HEK293T (cell line): ENCODE results near the gene DDX21.

Experiments used
- BHLHE40 ChIP-seq: fragments of 450-650 bp; IDR thresholded peaks from 2 replicates; pipeline ENCODE4 v1.6.1; 2016; ENCODE audit warnings: mild to moderate bottlenecking, moderate library complexity, borderline replicate concordance
- CTBP1 ChIP-seq: fragments of 450-650 bp; IDR thresholded peaks from 2 replicates; pipeline ENCODE4 v1.6.1; 2016; ENCODE audit warnings: borderline replicate concordance
- FOXK2 ChIP-seq: fragments of 450-650 bp; IDR thresholded peaks from 2 replicates; pipeline ENCODE4 v1.6.1; 2016; ENCODE audit warnings: mild to moderate bottlenecking
- FOXM1 ChIP-seq: fragments of 450-650 bp; IDR thresholded peaks from 2 replicates; pipeline ENCODE4 v1.6.1; 2017; ENCODE audit warnings: mild to moderate bottlenecking, borderline replicate concordance
- HDGF ChIP-seq: fragments of 450-650 bp; IDR thresholded peaks from 2 replicates; pipeline ENCODE4 v1.6.1; 2017; ENCODE audit warnings: antibody characterized with exemption, borderline replicate concordance
- L3MBTL2 ChIP-seq: fragments of 450-650 bp; conservative IDR thresholded peaks from 2 replicates; pipeline ENCODE4 v1.6.1; 2016; ENCODE audit warnings: mild to moderate bottlenecking
- LEF1 ChIP-seq: fragments of 450-650 bp; IDR thresholded peaks from 2 replicates; pipeline ENCODE4 v1.6.1; 2017; ENCODE audit warnings: mild to moderate bottlenecking, borderline replicate concordance
- SP1 ChIP-seq: fragments of 450-650 bp; IDR thresholded peaks from 2 replicates; pipeline ENCODE4 v1.6.1; 2017
- TARDBP ChIP-seq: fragments of 450-650 bp; IDR thresholded peaks from 2 replicates; pipeline ENCODE4 v1.6.1; 2016
- ZNF384 ChIP-seq: fragments of 450-650 bp; IDR thresholded peaks from 2 replicates; pipeline ENCODE4 v1.6.1; 2016
- TF ChIP-seq, protein P1 (sequence below): fragments of 450-650 bp; IDR thresholded peaks from 2 replicates; pipeline ENCODE4 v1.6.1; 2016

- TF ChIP-seq L3MBTL2 (no peak), CTBP1 (no peak), SP1 (no peak), FOXK2 (no peak), HDGF (no peak), FOXM1 (no peak), BHLHE40 (no peak), TARDBP (no peak), ZNF384 (no peak), LEF1 (no peak)
- TF ChIP-seq, protein P1, sequence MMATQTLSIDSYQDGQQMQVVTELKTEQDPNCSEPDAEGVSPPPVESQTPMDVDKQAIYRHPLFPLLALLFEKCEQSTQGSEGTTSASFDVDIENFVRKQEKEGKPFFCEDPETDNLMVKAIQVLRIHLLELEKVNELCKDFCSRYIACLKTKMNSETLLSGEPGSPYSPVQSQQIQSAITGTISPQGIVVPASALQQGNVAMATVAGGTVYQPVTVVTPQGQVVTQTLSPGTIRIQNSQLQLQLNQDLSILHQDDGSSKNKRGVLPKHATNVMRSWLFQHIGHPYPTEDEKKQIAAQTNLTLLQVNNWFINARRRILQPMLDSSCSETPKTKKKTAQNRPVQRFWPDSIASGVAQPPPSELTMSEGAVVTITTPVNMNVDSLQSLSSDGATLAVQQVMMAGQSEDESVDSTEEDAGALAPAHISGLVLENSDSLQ, result no peak
Observed at GRCh38 chr10:69005704-69006485, 49.9 kb downstream of the DDX21 start.
